Ramos (cell line): ENCODE measurements around the gene PARL.

Source experiments
- in situ Hi-C: fragments of 300-500 bp; cut with MboI; formaldehyde crosslinking; loops from one replicate; pipeline ENCODE4 v1.14.3; 2022; ENCODE audit warnings: low sequenced_read_pairs; ENCODE audit not compliant: unreplicated experiment

Gene PARL

GRCh38 chr3:183823963-183824362 is 60.7 kb downstream of the PARL start:
- in situ Hi-C loops: no loop called here

- in situ Hi-C loops: no loop called here
Measured at GRCh38 chr3:183822631-183823030, 62.0 kb downstream of the PARL start.

GRCh38 chr3:183819831-183820230 is 64.8 kb downstream of the PARL start:
- in situ Hi-C loops: no loop called here

- in situ Hi-C loops: no loop called here
Measured at GRCh38 chr3:183818706-183819624, 65.7 kb downstream of the PARL start.

- in situ Hi-C loops: no loop called here
Measured at GRCh38 chr3:183818041-183818620, 66.5 kb downstream of the PARL start.

- in situ Hi-C loops: no loop called here
Measured at GRCh38 chr3:183817639-183818038, 67.0 kb downstream of the PARL start.

GRCh38 chr3:183816681-183817510 is 67.8 kb downstream of the PARL start:
- in situ Hi-C loops: no loop called here

GRCh38 chr3:183815951-183816475 is 68.7 kb downstream of the PARL start:
- in situ Hi-C loops: no loop called here

GRCh38 chr3:183815563-183815940 is 69.1 kb downstream of the PARL start:
- in situ Hi-C loops: no loop called here

- in situ Hi-C loops: no loop called here
Measured at GRCh38 chr3:183814240-183814639, 70.4 kb downstream of the PARL start.

GRCh38 chr3:183812761-183813445 is 71.8 kb downstream of the PARL start:
- in situ Hi-C loops: no loop called here

- in situ Hi-C loops: no loop called here
Measured at GRCh38 chr3:183811638-183812037, 73.0 kb downstream of the PARL start.

GRCh38 chr3:183810643-183811594 is 73.8 kb downstream of the PARL start:
- in situ Hi-C loops: no loop called here

GRCh38 chr3:183809270-183809669 is 75.4 kb downstream of the PARL start:
- in situ Hi-C loops: no loop called here

- in situ Hi-C loops: no loop called here
Measured at GRCh38 chr3:183808355-183808754, 76.3 kb downstream of the PARL start.

- in situ Hi-C loops: no loop called here
Measured at GRCh38 chr3:183807881-183808280, 76.8 kb downstream of the PARL start.

- in situ Hi-C loops: no loop called here
Measured at GRCh38 chr3:183807209-183807728, 77.4 kb downstream of the PARL start.

- in situ Hi-C loops: no loop called here
Measured at GRCh38 chr3:183802989-183803388, 81.7 kb downstream of the PARL start.

- in situ Hi-C loops: no loop called here
Measured at GRCh38 chr3:183801601-183802000, 83.1 kb downstream of the PARL start.
